ENCODE data around the gene ZKSCAN4. TPM values are rescaled to one million over a fixed set of nuclear protein-coding genes. Genes with fewer than 3 reads are reported as not detected.

The ZKSCAN4 gene
- total RNA-seq, result 9.1 TPM

GRCh38 chr6:28252009-28252975 lies at the start of gene ZKSCAN4:
Gene ZKSCAN4, minus strand, starts transcription at chr6:28252269. Its CDS starts 289 bp downstream, at chr6:28251980.

GRCh38 chr6:28281288-28282064 lies 29.4 kb upstream of the ZKSCAN4 start, which contains the start of gene PGBD1:
Gene PGBD1, plus strand, starts transcription at chr6:28281572. Its CDS starts 2,242 bp downstream, at chr6:28283814.

GRCh38 chr6:28266962-28267694 lies 15.1 kb upstream of the ZKSCAN4 start, which contains the start of gene ZSCAN26:
Gene ZSCAN26, plus strand, starts transcription at chr6:28267143. Its CDS starts 4,777 bp downstream, at chr6:28271920.

GRCh38 chr6:28258877-28259777 lies 7.1 kb upstream of the ZKSCAN4 start, which contains the start of gene NKAPL:
Gene NKAPL, plus strand, starts transcription at chr6:28259297. Its CDS starts 75 bp downstream, at chr6:28259372.

GRCh38 chr6:28225056-28225834 lies 26.8 kb downstream of the ZKSCAN4 start, which contains the start of gene ZSCAN9:
Gene ZSCAN9, plus strand, starts transcription at chr6:28225275. Its CDS starts 1,810 bp downstream, at chr6:28227085.

Other genes with a start within 250 kb of the ZKSCAN4 start
- 0.94 TPM for gene ZNF165, start 171.7 kb downstream of the ZKSCAN4 start, total RNA-seq
- gene ZSCAN16, start 127.7 kb downstream of the ZKSCAN4 start, total RNA-seq, result 24.4 TPM
- gene ZKSCAN8, start 110.4 kb downstream of the ZKSCAN4 start, total RNA-seq, result 41.9 TPM
- 52.3 TPM for gene ZSCAN9, start 27.0 kb downstream of the ZKSCAN4 start, total RNA-seq
- gene NKAPL, start 7.0 kb upstream of the ZKSCAN4 start, total RNA-seq, result 5.0 TPM
- gene ZSCAN26, start 14.9 kb upstream of the ZKSCAN4 start, total RNA-seq, result 45.4 TPM
- gene PGBD1, start 29.3 kb upstream of the ZKSCAN4 start, total RNA-seq, result 20.7 TPM
- gene ZSCAN31, start 83.9 kb upstream of the ZKSCAN4 start, total RNA-seq, result 16.0 TPM
- 12.8 TPM for gene ZKSCAN3, start 97.7 kb upstream of the ZKSCAN4 start, total RNA-seq
- gene ZSCAN12, start 147.5 kb upstream of the ZKSCAN4 start, total RNA-seq, result 22.8 TPM
- 36.3 TPM for gene ZSCAN23, start 191.2 kb upstream of the ZKSCAN4 start, total RNA-seq